ENCODE data around the gene IL24. TPM values are rescaled to one million over a fixed set of nuclear protein-coding genes. Genes with fewer than 3 reads are reported as not detected.

Gene IL24
- total RNA-seq, 1 donor from 2014 or later = not detected

DNA sequence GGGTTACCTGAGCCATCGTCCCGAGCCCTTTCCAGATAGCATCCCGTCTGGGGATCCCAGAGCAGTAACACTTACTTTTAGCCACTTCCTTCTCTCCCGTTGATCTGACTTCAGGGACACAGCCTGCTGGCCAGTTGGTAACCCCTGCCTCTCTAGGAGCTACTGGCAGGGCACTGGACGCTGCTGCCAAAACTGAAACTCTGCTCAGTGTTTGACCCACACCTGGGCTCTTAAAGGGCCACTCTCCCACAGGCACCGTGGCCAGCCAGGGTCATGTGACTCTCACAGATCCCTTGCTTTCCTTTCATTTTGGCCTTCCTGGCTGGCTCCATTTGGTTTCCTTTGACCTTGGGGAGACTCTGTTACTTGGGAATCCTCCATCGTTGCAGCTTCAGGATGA, 49.0 kb downstream of the IL24 start, which contains the start of gene PIGR:
Gene PIGR, minus strand, starts transcription at position 206 of the 400 bp plus-strand sequence. CDS start 5,935 bp downstream, outside the sequence.
- Histone ChIP-seq H3K4me1 (no peaks in the 10 kb centered on the region), H3K4me3 (no peak within 1 kb of the TSS), H3K36me3 (no peaks in the 10 kb centered on the region), H3K9me3 (ENCODE audit: low read depth) (no peaks in the 10 kb centered on the region), H4K20me1 (ENCODE audit: low read depth) (no peaks in the 10 kb centered on the region), H3K9ac (no peak within 1 kb of the TSS), H3K27ac (no peak within 1 kb of the TSS), H3F3A (ENCODE audit: low read depth) (no peaks in the 10 kb centered on the region), H3K4me2 (no peak within 1 kb of the TSS), H2AFZ (replicated peaks) (no peak within 1 kb of the TSS), H3K27me3 (no peaks in the 10 kb centered on the region), H3K79me2 (ENCODE audit: low read depth) (no peaks in the 10 kb centered on the region)
- H3K27me3 Mint-ChIP-seq (ENCODE audit: insufficient read depth, low read depth) = no peaks in the 10 kb centered on the region
- no peak for DNase-seq (ENCODE audit: low spot score)
- TF ChIP-seq, protein P1, sequence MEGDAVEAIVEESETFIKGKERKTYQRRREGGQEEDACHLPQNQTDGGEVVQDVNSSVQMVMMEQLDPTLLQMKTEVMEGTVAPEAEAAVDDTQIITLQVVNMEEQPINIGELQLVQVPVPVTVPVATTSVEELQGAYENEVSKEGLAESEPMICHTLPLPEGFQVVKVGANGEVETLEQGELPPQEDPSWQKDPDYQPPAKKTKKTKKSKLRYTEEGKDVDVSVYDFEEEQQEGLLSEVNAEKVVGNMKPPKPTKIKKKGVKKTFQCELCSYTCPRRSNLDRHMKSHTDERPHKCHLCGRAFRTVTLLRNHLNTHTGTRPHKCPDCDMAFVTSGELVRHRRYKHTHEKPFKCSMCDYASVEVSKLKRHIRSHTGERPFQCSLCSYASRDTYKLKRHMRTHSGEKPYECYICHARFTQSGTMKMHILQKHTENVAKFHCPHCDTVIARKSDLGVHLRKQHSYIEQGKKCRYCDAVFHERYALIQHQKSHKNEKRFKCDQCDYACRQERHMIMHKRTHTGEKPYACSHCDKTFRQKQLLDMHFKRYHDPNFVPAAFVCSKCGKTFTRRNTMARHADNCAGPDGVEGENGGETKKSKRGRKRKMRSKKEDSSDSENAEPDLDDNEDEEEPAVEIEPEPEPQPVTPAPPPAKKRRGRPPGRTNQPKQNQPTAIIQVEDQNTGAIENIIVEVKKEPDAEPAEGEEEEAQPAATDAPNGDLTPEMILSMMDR (IDR thresholded peaks at IDR 0.05) = no peak
- TF ChIP-seq EZH2phosphoT487 (IDR thresholded peaks at IDR 0.05) (no peak), EZH2 (IDR thresholded peaks at IDR 0.05) (no peak)
- no peak within 1 kb of the TSS for H3K27ac Mint-ChIP-seq
- H3K36me3 Mint-ChIP-seq = no peaks in the 10 kb centered on the region
- no peak within 1 kb of the TSS for H3K4me3 Mint-ChIP-seq
- H3K9me3 Mint-ChIP-seq = no peaks in the 10 kb centered on the region
- no peaks in the 10 kb centered on the region for H3K4me1 Mint-ChIP-seq

DNA sequence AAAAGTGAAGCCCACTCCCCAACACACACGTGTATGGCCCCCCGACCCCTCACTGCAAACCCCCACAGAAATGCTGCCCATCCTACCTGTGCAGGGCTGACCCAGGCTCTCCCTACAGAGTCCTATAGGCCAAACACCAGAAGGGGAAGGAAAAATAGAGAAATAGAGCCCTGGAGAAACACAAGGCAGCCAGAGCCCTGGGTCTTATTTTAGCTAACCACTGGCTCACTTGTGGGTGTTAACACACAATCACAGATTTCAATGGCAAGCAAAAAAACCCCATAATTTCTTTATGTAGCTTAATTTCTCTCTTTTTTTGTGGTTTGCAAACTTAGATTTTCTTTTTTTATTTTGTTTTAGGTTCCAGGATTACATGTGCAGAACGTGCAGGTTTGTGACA, 50.0 kb downstream of the IL24 start:
- H3K36me3 ChIP-seq = no peaks in the 10 kb centered on the region
- no peak overlapping the region for H3K9ac ChIP-seq
- no peak overlapping the region for H3K27ac ChIP-seq
- no peak overlapping the region for H3K4me2 ChIP-seq
- no peaks in the 10 kb centered on the region for H4K20me1 ChIP-seq (ENCODE audit: low read depth)
- no peaks in the 10 kb centered on the region for H3K27me3 ChIP-seq
- no peaks in the 10 kb centered on the region for H3F3A ChIP-seq (ENCODE audit: low read depth)
- no peaks in the 10 kb centered on the region for H3K9me3 Mint-ChIP-seq
- no peak overlapping the region for H3K4me3 ChIP-seq
- DNase-seq (ENCODE audit: low spot score) = no peak
- H3K4me1 ChIP-seq = no peaks in the 10 kb centered on the region
- no peak for TF ChIP-seq EZH2phosphoT487 (IDR thresholded peaks at IDR 0.05)
- no peaks in the 10 kb centered on the region for H3K9me3 ChIP-seq (ENCODE audit: low read depth)
- H2AFZ ChIP-seq (replicated peaks) = no peak overlapping the region
- H3K4me3 Mint-ChIP-seq = no peak overlapping the region
- no peak overlapping the region for H3K27ac Mint-ChIP-seq
- no peaks in the 10 kb centered on the region for H3K4me1 Mint-ChIP-seq
- H3K27me3 Mint-ChIP-seq (ENCODE audit: insufficient read depth, low read depth) = peaks cover 5% of the 10 kb centered on the region
- no peaks in the 10 kb centered on the region for H3K36me3 Mint-ChIP-seq
- H3K79me2 ChIP-seq (ENCODE audit: low read depth) = no peaks in the 10 kb centered on the region

DNA sequence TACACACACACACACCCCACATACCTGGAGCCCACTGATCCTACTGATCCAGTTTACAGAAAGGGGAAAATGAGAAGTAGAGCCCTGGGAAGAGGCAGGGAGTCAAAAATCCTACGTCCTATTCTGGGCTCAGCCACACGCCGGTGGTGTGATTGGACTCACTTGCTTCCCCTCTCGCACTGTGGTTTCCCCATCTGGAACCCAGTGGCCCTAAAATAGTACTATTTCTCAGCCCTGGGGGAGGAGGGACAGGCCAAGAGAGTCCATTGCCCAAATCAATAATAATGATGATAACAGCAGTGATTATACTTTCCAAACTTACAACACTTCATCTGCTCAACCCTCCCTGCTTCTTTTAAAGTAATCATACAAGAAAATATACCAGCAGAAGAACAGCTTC, 52.0 kb downstream of the IL24 start:
- Histone ChIP-seq H3K9ac (no peak overlapping the region), H2AFZ (replicated peaks) (no peak overlapping the region), H4K20me1 (ENCODE audit: low read depth) (no peaks in the 10 kb centered on the region), H3K9me3 (ENCODE audit: low read depth) (no peaks in the 10 kb centered on the region), H3K4me2 (no peak overlapping the region), H3K4me1 (no peaks in the 10 kb centered on the region), H3F3A (ENCODE audit: low read depth) (no peaks in the 10 kb centered on the region), H3K36me3 (no peaks in the 10 kb centered on the region), H3K27ac (no peak overlapping the region), H3K4me3 (no peak overlapping the region), H3K27me3 (no peaks in the 10 kb centered on the region), H3K79me2 (ENCODE audit: low read depth) (no peaks in the 10 kb centered on the region)
- Mint-ChIP-seq H3K4me3 (no peak overlapping the region), H3K9me3 (no peaks in the 10 kb centered on the region), H3K36me3 (no peaks in the 10 kb centered on the region), H3K27ac (no peak overlapping the region), H3K27me3 (ENCODE audit: insufficient read depth, low read depth) (peaks cover 8% of the 10 kb centered on the region), H3K4me1 (no peaks in the 10 kb centered on the region)
- DNase-seq (ENCODE audit: low spot score) = no peak
- no peak for TF ChIP-seq EZH2 (IDR thresholded peaks at IDR 0.05)
- no peak for TF ChIP-seq EZH2phosphoT487 (IDR thresholded peaks at IDR 0.05)
- TF ChIP-seq, protein P1 (IDR thresholded peaks at IDR 0.05) = no peak

DNA sequence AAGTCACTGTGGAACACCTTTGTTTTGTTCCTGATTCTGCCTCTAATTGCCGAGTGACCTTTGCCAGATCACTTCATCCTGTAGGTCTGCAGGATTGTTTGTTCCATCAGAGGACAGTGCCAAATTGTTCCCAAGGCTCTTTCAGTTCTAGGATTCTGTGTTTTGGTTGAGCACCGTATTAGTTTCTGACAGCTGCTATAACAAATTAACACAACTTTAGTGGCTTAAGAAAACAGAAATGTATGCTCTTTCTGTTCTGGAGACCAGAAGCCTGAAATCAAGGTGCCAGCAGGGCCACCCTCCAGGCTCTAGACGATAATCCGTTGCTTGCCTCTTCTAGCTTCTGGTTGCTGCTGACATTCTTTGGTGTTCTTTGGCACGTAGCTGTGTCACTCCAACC, 52.4 kb downstream of the IL24 start:
- peaks cover under 1% of the 10 kb centered on the region for H3K4me1 Mint-ChIP-seq
- H3K27me3 Mint-ChIP-seq (ENCODE audit: insufficient read depth, low read depth) = peaks cover 8% of the 10 kb centered on the region
- no peak overlapping the region for H3K4me3 Mint-ChIP-seq
- H3K4me1 ChIP-seq = no peaks in the 10 kb centered on the region
- H3K27ac Mint-ChIP-seq = no peak overlapping the region
- TF ChIP-seq, protein P1 (IDR thresholded peaks at IDR 0.05) = no peak
- TF ChIP-seq EZH2 (IDR thresholded peaks at IDR 0.05) = no peak
- no peak for TF ChIP-seq EZH2phosphoT487 (IDR thresholded peaks at IDR 0.05)
- no peak overlapping the region for H3K4me2 ChIP-seq
- H3F3A ChIP-seq (ENCODE audit: low read depth) = no peaks in the 10 kb centered on the region
- H3K9me3 ChIP-seq (ENCODE audit: low read depth) = no peaks in the 10 kb centered on the region
- no peak overlapping the region for H3K4me3 ChIP-seq
- H3K36me3 Mint-ChIP-seq = no peaks in the 10 kb centered on the region
- no peaks in the 10 kb centered on the region for H3K36me3 ChIP-seq
- no peaks in the 10 kb centered on the region for H3K27me3 ChIP-seq
- H3K79me2 ChIP-seq (ENCODE audit: low read depth) = no peaks in the 10 kb centered on the region
- no peak for DNase-seq (ENCODE audit: low spot score)
- no peaks in the 10 kb centered on the region for H3K9me3 Mint-ChIP-seq
- no peak overlapping the region for H2AFZ ChIP-seq (replicated peaks)
- H4K20me1 ChIP-seq (ENCODE audit: low read depth) = no peaks in the 10 kb centered on the region
- no peak overlapping the region for H3K27ac ChIP-seq
- H3K9ac ChIP-seq = no peak overlapping the region
